ENCODE data around the gene KCNQ2.

- TF ChIP-seq POLR2A (IDR thresholded peaks at IDR 0.05), result no peak
- TF ChIP-seq, protein P1, sequence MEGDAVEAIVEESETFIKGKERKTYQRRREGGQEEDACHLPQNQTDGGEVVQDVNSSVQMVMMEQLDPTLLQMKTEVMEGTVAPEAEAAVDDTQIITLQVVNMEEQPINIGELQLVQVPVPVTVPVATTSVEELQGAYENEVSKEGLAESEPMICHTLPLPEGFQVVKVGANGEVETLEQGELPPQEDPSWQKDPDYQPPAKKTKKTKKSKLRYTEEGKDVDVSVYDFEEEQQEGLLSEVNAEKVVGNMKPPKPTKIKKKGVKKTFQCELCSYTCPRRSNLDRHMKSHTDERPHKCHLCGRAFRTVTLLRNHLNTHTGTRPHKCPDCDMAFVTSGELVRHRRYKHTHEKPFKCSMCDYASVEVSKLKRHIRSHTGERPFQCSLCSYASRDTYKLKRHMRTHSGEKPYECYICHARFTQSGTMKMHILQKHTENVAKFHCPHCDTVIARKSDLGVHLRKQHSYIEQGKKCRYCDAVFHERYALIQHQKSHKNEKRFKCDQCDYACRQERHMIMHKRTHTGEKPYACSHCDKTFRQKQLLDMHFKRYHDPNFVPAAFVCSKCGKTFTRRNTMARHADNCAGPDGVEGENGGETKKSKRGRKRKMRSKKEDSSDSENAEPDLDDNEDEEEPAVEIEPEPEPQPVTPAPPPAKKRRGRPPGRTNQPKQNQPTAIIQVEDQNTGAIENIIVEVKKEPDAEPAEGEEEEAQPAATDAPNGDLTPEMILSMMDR (IDR thresholded peaks at IDR 0.05), result no peak
These were observed 95.9 kb downstream of the KCNQ2 start for GRCh38 chr20:63376283-63377250.
